ENCODE measurements around the gene DSCAML1.

DNA sequence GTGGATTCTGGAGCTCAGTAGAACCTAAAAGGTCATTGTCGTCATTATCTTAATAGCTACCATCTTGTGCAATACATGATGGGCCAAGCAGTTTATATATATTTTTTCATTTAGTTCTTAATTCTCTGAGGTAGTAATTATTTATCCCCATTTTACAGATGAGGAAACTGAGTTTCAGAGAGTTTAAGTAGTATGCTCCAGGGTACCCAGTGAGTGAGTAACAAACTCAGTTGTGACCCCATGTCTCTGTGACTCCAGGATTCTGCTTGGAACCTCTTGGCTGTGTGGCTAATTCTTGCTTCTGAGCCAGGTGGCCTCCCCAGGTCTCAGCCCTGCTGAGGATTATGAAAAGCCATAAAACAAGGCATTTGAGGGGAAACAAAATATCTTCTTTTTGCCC lies 386.8 kb downstream of the DSCAML1 start:
- TF ChIP-seq, protein P1, sequence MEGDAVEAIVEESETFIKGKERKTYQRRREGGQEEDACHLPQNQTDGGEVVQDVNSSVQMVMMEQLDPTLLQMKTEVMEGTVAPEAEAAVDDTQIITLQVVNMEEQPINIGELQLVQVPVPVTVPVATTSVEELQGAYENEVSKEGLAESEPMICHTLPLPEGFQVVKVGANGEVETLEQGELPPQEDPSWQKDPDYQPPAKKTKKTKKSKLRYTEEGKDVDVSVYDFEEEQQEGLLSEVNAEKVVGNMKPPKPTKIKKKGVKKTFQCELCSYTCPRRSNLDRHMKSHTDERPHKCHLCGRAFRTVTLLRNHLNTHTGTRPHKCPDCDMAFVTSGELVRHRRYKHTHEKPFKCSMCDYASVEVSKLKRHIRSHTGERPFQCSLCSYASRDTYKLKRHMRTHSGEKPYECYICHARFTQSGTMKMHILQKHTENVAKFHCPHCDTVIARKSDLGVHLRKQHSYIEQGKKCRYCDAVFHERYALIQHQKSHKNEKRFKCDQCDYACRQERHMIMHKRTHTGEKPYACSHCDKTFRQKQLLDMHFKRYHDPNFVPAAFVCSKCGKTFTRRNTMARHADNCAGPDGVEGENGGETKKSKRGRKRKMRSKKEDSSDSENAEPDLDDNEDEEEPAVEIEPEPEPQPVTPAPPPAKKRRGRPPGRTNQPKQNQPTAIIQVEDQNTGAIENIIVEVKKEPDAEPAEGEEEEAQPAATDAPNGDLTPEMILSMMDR (IDR thresholded peaks at IDR 0.05): no peak
- TF ChIP-seq POLR2A (IDR thresholded peaks at IDR 0.05) (no peak), EP300 (IDR thresholded peaks at IDR 0.05) (no peak)

Measured in tibial nerve (tissue), 4 donors.